Erythroblast (primary cell): Measurements from ENCODE around the gene TBC1D19.

Experiments used
- GATA1 ChIP-seq: IDR thresholded peaks from 2 replicates; pipeline ENCODE4 v1.6.1; 2011; ENCODE audit warnings: low read depth, mild to moderate bottlenecking, control low read depth, low read length, moderate library complexity
- POLR2A ChIP-seq: IDR thresholded peaks from 2 replicates; pipeline ENCODE4 v1.6.1; 2011; ENCODE audit warnings: mild to moderate bottlenecking, low read length

DNA sequence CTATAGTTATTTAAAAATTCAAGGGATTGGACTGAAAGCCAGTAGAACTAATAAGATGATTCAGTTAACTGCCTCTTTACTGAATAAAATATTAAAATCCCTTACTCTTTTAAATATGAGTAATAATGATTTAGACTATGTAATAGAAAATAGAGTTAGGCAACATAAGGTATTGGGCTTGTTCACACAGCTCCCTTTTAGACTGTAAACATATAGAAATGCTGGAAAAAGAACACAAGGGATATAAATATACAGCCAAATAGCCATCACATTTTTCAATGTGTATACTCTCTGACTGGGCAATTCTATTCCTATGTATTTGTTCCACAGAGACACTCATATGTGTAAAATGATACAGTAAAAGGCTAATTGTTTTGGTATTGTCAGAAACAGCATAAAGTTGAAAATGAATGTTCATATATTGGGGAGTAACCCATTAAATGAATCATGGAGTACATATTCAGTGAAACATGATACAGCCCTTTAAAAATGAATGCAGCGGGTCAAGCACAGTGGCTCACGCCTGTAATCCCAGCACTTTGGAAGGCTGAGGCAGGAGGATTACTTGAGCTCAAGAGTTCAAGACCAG is 129.8 kb downstream of the TBC1D19 start:
- TF ChIP-seq POLR2A: no peak
- TF ChIP-seq GATA1: no peak
